AG10803 (cell line): ENCODE measurements around the gene CASKIN2.

Experiments used
- DNase-seq: peaks from one replicate; pipeline ENCODE4 v3.0.0; 2010; ENCODE audit warnings: low read depth
- H3K4me3 ChIP-seq: 2 replicates; pipeline ENCODE4 v1.5.1; 2011; ENCODE audit warnings: mild to moderate bottlenecking, low read length, control low read depth
- TF ChIP-seq, protein P1 (sequence below): conservative IDR thresholded peaks from 2 replicates; pipeline ENCODE4 v1.5.1; 2011; ENCODE audit warnings: mild to moderate bottlenecking, low read length, control low read depth, inconsistent platforms

CASKIN2 gene

DNA sequence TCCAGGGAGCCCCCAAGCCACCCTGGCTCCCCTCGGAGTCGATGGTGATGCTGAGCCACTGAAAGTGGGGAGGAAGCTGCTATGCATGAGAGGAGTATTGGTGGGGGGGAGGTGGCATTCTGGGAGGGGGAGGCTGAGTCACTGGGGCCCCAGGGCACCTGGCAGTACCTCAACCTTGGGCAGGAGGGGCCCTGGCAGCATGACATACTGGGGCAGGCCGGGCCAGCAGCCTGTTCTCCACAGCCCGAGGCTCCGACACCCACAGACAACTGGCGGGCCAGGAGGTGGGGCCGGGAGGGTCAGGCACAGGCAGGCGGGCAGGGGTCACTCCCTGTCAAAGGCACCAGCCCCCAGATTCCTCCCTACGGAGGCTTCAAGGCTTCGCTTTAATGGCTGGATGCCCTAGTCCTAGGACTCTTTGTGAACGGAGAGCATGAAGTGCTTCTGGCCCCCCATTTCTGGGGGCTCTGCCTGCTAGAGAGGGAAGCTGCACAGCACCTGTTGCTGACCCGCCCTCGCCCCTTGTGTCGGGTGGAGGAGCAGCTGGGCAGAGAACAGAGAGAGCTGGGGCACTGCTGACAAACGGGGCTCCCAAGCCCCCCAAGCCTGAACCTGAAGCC, 928 bp downstream of the CASKIN2 start:
- DNase-seq: no peak
- TF ChIP-seq, protein P1, sequence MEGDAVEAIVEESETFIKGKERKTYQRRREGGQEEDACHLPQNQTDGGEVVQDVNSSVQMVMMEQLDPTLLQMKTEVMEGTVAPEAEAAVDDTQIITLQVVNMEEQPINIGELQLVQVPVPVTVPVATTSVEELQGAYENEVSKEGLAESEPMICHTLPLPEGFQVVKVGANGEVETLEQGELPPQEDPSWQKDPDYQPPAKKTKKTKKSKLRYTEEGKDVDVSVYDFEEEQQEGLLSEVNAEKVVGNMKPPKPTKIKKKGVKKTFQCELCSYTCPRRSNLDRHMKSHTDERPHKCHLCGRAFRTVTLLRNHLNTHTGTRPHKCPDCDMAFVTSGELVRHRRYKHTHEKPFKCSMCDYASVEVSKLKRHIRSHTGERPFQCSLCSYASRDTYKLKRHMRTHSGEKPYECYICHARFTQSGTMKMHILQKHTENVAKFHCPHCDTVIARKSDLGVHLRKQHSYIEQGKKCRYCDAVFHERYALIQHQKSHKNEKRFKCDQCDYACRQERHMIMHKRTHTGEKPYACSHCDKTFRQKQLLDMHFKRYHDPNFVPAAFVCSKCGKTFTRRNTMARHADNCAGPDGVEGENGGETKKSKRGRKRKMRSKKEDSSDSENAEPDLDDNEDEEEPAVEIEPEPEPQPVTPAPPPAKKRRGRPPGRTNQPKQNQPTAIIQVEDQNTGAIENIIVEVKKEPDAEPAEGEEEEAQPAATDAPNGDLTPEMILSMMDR: no peak
- H3K4me3 ChIP-seq: peak overlapping the region; percentile 75

- DNase-seq: no peak
- peak overlapping the region; percentile 75; the same call in 1 of the 2 replicates for H3K4me3 ChIP-seq
- TF ChIP-seq, protein P1: no peak
Observed at GRCh38 chr17:75513641-75514000, 1.7 kb downstream of the CASKIN2 start.

DNA sequence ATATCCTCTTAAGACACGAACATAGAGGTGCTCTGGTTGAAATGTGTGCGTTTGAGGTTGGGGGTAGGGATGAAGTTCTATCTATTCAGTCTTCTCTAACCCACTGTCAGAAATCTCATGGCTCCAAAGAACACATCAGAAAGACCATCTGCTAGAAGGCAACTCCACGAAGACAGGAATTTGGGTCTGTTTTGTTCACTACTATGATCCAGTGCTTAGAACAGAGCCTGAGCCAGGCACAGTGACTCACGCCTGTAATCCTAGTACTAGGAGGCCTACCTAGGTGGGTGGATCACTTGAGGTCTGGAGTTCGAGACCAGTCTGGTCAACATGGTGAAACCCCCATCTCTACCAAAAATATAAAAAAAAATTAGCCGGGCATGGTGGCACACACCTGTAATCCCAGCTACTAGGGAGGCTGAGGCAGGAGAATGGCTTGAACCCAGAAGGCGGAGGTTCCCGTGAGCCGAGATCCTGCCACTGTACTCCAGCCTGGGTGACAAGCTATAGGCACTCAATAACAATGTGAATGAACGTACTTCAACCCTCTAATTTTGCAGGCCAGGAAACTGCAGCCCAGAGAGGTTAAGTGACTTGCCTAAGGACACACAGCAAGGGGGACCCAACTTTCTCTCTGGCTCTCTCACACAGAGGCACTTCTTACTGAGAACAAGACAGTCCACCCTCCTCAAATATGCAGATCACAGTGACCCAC, 2.3 kb downstream of the CASKIN2 start:
- peak; percentile 25 for DNase-seq
- no peak overlapping the region for H3K4me3 ChIP-seq
- TF ChIP-seq, protein P1: no peak

DNA sequence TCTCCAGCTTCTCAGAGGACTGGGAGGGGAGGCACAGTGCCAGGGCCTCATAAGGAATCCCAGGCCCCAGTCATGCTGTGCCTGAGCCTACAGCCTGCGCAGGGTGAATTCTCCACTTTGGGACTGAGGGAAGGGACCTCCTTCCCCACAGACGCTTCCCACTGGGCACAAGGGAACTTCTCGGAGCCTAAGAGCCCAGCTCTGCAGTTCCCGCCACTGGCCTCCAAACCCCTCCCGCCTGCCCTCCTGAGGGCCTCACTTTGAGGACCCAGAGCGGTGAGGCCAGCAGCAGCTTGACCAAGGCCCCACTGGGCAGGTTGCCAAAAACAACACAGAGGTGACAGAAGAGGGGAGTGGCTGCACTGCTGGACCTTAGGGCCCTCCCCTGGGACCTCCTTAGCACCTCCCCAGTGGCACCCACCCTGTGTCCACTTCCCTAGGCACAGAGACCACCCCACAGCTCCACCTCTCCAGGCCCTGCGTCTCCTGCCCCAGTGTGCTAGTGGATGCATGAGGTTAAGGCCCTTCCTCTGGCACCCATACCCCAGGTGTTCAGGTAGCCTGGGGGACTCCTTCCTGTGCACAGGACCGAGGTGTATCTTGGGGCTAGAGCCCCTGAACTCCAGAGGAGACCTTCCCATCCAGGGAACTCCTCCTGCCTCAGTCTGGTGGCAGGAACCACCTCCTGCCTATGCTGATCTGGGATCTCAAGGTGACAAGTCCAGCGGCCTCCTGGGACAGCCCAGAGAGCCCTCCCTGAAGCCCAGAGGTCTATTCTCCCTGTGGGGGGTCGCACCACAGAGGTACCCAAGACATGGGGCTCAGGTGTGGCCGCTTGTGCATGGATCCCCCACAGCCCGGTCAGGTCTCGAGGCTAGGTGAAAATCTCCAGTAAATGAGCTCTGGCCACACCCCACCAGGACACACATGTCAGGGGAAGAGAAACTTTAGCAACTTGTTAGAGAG, 3.4 kb downstream of the CASKIN2 start:
- TF ChIP-seq, protein P1: no peak
- no peak for DNase-seq
- H3K4me3 ChIP-seq: no peak overlapping the region

GRCh38 chr17:75511270-75511609, 4.1 kb downstream of the CASKIN2 start:
- H3K4me3 ChIP-seq: no peak overlapping the region
- DNase-seq: no peak
- TF ChIP-seq, protein P1: no peak

DNA sequence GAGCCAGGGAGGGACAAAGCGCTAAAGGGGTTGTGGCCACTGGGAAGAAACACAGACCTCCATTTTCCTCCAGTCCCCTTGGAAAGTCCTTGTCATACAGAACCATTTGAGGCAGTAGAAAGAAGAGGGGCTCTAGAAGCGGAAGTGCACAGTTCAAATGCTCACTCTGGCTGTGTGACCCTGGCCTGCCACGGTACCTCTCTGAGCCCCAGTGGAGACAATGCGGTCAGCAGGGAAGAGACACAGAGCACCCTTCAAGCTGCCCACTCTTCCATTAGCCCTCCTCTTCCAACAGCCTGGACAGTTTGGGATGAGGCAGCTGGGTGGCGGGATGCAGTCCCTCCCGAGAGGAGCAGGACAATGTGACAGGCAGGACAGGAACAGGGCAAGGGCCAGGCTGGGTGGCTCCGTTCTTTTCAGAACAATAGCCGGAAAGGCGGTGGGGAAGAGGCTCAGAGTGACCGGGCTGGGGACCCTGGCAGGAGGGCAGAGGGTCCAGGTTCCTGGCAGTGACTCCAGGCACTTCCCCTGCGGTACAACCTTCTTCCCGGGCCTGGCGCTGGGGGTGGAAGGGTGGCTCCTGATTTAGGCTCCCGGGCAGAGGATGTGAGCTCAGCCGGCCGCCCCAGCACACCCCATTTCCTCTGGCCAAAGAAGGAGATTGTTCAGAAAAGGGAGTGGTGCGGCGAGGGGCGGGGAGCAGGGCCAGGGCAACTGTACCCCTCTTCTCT, 5.6 kb downstream of the CASKIN2 start:
- DNase-seq: no peak
- TF ChIP-seq, protein P1: no peak
- H3K4me3 ChIP-seq: no peak overlapping the region
